Activated CD8-positive, alpha-beta memory T cell treated with anti-CD3 and anti-CD28 coated beads for 1 hour (primary cell): ENCODE measurements around the gene ADGRB3.
"Not testable (repeated sequence)": the region's sequence is repeated elsewhere in the genome, so short reads cannot be mapped to it uniquely, and the experiment has no call there.

Experiments
- DNase-seq, 2 donors: peaks; one replicate each; pipeline ENCODE4 v3.0.0-alpha.2; 2020; ENCODE audit warnings: low read depth in 1 of 2; ENCODE audit errors: extremely low read depth in 1 of 2

The ADGRB3 gene

DNA sequence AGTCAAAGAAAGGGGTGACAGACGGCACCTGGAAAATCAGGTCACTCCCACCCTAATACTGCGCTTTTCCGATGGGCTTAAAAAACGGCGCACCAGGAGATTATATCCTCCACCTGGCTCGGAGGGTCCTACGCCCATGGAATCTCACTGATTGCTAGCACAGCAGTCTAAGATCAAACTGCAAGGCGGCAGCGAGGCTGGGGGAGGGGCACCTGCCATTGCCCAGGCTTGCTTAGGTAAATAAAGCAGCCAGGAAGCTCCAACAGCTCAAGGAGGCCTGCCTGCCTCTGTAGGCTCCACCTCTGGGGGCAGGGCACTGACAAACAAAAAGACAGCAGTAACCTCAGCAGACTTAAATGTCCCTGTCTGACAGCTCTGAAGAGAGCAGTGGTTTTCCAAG, 277.7 kb downstream of the ADGRB3 start:
- not testable (repeated sequence) for DNase-seq

DNA sequence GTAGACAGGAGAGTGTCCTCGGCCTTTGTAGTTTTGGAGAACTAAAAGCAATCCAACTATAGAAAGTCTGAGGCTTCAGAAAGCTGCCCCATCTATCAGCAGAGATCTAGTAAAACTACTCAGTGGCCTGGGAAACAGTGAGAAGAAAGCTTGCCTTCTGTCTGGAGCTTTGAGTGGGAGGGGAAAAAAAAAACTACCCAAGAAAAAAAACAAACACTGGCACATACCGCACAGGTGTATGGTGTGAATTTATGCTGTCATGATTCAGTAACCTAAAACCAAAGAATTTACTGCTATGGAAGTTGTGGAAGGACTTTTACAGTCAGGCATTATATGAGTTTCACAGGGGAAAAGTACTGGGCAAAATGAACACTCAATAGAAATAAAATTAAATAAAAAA, 280.5 kb downstream of the ADGRB3 start:
- DNase-seq, result no peak

DNA sequence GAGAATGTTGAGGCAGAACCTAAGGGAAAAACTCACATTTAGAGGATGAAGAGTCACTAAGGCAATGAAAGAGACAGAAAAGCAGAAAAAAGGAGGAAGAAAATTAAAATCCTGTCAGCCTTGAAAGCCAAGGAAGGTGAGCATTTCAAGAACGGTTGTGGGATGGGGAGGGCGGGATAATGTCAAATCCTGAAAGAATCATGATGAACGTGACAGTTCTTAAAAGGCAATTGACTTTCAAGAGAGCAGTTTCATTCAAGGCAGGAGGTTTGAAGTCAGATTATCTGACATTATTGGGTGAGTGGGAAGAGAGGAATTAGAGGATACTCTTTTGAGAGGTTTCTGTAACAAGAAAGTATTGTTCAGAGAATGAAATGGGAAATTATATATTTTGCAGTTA, 284.5 kb downstream of the ADGRB3 start:
- DNase-seq, result no peak

DNA sequence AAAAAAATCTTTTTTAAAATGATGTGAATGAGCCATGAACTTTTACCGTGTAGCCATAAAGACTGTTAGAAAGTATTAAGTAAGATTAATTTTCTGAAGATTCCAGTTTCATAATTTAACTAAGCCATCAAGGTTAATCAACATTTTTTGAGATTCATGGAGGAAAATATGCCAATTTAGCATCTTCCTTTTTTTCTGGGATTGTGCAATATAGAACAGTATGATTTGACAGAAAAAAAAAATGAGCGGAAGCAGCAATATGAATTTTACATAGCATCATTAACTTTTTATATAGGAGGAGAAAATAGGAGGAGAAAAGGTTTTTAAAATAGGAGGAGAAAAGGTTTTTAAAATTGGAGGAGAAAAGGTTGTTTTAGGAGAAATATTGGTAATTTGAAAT, 306.3 kb downstream of the ADGRB3 start:
- no peak for DNase-seq

DNA sequence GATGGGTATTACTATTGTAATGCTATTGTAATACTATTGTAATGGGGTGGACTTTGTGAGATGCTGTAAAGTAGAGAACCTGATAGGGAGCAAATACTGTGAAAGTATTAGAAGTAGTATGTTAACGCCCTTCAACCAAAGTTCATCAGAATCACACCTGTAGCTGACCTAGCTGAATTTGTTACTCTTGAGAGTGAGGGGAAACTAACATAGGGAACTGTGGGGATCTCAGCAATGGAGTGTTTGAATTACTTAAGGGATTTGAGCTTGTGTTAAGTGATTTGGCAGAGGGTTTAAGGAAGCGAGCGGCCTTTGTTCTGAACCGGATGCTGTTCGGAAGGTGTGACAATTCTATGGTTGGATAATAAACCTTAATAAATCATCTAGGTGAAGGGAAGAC, 312.6 kb downstream of the ADGRB3 start:
- no peak for DNase-seq

DNA sequence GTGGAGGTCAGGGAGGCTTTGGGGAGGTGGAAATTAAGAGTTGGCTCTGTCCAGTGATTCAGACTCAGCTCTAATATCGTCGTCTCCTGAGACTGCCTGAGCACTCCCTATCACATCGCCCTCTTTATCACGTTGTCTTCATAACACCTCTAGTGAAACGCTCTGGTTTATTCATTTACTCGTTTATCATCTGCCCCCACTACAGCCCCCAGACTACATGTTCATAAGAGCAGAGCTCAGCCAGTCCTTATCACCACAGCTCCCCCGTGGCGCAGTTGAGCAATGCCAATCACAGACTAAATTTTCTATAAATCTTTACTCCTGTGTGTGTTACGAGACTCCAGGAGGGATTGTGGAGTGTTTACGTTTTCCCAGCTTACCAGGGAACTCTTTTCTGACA, 316.2 kb downstream of the ADGRB3 start:
- no peak for DNase-seq

DNA sequence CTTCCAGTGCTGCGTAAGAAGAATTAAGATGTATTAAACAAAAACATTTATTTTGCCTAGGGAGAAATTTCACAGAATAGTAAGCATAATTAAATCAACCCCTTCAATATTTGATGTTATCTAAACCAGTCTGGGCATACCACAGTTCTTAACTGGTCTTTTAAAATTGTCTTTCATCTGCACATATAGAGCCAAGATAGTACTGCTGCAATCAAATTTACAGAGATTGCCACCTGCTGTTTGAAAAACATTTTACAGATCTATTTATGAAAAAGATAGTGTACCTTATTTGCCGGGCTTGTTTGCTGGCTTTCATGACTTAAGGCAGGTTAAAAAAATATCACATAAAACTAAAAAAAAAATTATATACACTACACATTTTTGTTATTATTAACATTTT, 323.2 kb downstream of the ADGRB3 start:
- no peak for DNase-seq

DNA sequence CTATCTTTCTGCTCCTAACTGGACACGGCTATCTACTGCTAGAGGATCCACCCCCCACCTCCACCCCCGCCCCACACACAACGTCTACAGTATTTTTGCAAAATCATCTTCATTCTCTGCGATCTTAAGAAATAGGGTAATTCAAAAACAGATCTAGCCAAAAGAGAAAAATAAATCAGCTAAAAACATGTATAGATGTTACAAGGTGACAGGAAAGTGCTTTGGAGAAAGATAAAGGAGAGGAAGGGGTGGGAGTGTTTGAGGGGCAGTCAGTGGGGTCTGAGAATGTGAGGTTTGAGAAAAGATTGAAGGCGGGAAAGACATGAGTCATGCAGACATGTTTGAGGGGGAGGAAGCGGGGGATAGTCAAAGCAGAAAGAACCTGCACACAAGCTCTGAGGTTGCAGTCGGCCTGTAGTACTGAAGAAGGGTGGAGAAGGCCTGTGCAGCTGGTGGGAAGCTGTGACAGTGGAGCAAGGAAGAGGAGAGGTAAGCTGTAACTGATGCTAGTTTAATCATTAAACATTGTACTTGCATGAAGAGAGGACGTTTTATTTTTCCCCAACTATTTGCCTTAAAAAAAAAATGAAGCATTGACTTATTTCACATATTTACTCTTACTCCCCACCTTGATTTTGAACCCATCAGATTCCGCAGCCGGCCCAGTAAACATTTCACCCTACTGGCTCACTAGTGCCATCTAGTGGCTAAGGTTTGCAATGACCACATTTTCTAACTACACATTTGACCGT, 332.6 kb downstream of the ADGRB3 start:
- peak in 1 of 2 donors; percentile 6 for DNase-seq

DNA sequence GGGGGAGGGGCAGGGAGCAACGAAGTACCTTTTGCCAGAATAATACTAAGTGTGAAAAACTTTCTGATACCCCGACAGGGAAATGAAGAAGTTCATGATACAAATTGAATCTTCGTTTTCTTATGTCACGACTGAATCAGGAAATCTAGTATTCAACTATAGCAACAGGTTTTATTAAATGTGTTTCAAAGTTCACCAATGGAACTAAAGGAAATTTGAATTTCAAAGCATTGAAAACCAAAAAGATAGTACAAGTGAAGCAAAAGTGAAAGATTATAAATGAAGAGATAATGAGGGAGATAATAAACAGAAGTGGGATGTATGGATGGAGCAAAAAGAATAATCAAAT, 333.2 kb downstream of the ADGRB3 start:
- no peak for DNase-seq

DNA sequence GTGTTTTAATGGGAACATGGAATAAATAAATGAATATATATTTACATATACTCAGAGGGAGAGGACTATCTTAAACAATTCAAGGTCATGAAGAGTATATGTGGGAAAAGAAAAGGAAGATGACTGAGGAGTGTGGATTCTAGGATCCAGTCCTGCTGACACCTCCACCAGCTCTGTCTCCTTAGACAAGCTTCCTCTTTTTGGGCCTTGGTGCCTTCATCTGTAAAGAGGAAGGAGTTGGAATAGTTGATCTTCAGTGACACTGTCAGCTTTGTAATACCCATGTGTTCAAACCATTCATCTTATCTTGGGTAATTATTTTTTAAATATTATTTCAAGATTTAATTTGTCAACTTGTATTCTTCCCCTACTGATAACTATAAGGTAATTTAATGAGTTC, 338.0 kb downstream of the ADGRB3 start:
- DNase-seq, result no peak

DNA sequence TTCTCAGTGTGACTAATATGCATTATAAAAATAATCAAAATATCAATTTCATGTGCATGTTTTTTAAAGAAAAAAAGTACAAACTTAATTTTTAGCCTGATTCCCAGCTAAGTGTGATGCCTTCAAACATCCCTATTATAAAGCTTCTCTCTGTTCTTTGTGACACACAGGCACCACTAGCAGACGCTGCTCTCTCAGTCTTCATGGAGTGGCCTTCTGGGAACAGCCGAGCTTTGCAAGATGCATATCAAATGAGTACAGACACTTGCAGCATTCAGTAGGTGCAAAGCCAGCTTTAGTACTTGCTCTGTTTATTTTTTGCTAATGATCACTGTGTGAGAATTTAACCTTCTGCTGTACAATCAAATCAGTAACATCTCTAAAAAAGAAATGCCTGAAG, 340.0 kb downstream of the ADGRB3 start:
- no peak for DNase-seq

DNA sequence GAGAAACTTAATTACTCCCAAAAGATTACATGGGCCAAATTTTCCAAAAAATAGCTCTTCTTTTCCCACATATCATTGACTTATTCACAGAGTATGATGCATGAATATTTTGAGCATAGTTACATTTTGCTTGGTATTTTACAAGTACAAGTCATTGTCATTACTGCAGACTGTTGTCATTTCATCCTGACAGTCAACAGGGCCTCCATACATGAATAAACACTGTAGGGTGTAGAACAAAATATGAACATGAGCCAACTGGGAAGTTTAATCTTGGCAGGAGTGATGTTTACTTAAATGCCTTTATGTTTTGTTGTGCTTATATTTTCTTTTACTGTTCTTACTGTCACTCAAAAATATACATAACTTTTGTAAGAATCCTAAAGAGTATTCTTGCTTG, 340.7 kb downstream of the ADGRB3 start:
- DNase-seq, result no peak

DNA sequence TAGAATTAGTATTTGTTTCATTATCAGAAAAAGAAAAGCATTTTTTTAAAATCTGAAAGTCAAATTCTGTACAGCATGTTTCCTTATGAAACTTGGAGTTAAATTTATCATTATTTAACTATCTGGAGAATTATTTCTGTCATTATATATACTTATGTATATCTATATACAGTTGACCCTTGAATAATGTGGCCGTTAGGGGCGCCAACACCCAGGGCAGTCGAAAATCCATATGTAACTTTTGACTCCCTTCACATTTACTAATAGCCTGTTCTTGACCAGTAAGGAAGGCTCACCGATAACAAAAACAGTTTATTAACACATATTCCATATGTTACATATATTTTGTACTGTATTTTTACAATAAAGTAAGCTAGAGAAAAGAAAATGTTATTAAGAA, 341.2 kb downstream of the ADGRB3 start:
- no peak for DNase-seq

DNA sequence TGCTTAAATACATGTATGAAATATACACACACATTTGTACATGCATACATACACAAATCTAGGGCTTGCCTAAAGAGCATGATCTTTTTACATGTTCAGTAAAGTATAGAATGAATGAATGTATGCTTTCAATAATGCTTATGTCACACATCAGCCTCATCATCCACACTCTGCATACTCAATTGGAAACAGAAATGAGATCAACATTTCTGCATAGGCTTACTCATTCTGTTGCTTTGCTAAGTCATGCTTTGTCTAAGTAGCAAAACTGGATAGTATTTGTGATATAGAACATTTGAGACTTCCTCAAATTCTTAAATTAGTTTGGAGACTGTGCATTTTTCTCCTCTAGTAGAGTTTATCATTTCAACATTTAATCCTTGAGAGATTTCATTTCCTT, 343.3 kb downstream of the ADGRB3 start:
- no peak for DNase-seq

DNA sequence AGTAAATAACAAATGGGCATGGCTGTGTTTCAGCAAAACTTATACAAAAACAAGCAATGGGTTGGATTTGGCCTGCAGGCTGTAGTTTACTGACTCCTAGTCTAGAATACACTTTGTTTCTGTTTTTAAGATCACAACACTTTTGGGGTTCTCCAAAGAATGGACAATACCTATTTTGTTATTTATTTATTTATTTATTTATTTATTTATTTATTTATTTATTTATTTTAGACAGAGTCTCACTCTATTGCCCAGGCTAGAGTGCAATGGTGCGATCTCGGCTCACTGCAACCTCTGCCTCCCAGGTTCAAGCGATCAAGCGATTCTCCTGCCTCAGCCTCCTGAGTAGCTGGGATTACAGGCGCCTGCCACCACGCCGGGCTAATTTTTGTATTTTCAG, 346.6 kb downstream of the ADGRB3 start:
- not testable (repeated sequence) for DNase-seq

DNA sequence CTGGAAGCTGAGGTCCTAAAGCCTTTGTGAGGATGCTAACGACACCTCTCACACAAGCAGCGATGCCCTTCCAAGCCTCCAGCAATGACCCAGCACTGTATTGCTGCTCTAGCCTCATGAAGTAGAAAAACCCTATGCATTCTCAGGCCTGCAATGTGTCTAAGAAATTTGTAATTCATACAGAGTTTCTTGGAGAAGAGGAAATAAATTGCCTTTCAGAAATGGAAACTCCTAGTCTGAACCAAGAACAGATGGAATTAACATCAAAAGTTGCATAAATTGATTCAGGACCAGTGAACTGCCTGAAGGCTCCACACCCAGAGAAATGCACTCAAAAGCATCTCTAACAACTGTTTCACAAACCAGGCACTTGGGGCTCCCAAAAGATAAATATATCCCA, 353.6 kb downstream of the ADGRB3 start:
- no peak for DNase-seq

DNA sequence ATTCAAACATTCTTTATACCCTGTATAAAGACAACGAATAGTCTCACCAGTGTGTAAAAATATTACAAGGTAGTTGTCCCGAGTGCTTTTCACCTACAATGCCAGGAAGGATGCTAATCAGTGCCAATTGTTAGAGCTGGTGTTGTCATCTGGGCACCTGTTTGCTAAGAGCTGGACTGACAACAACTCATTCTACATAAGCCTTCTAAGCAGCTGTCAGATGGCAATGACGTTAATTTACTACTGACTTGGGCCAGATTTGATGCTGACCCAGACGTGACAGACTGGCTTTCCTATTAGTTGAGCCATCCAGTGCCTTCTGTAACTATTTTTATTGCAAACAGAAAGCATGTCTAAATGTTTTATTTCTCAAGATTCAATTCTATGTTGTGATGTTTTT, 355.2 kb downstream of the ADGRB3 start:
- no peak for DNase-seq

DNA sequence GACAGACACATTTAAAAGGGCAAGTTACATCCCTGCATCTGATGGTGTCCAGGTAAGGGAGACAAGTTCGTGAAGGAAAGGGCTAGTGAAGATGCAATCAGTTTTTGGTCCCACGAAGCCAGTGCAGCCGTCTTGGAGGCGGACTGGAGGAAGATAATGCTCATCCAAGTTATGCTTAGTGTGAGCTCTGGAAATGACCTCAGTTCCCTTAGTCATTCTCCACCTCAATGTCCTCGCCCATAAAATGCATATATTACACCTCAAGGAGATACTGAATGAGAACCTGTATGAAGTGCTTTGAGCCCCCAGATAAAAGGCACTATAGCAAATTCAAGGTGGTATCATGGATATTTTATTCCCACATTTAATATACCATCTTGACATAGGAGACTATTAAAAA, 358.8 kb downstream of the ADGRB3 start:
- DNase-seq, result no peak

DNA sequence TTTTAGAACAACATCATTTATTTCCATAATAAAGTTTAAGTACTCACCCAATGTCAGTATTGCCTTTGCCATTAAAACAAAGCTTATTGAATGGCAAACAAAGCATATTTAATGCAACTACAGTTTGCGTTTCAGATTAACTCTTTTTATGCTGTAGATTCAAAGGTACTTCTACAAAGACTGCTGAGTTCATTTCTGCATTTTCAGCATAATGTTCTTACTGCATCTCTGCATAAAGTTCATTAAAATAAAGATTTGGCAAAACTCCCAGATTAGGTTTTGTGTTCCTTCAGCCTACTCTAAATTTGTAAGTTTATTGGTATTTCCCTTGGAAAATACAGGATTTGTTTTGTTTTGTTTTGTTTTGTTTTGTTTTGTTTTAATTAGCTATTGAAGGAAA, 359.4 kb downstream of the ADGRB3 start:
- DNase-seq, result no peak

DNA sequence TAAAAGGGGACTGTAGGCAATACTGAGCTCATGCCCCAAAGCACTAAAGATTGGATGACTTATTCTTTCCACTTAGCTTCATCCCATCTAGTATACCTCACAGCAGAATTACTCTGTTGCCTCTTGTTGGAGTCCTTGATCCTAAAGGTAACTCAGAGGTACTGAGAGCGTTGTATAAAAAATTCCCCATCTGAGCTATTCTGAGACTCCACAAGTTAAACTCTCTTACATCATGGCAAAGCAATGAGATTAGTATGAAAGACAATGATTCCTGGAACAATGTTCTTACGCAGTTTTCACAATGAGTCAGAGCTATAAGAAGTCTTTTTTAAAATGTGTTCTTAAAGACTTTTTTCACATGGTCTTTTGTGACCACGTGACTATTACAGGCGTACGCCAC, 370.1 kb downstream of the ADGRB3 start:
- no peak for DNase-seq

DNA sequence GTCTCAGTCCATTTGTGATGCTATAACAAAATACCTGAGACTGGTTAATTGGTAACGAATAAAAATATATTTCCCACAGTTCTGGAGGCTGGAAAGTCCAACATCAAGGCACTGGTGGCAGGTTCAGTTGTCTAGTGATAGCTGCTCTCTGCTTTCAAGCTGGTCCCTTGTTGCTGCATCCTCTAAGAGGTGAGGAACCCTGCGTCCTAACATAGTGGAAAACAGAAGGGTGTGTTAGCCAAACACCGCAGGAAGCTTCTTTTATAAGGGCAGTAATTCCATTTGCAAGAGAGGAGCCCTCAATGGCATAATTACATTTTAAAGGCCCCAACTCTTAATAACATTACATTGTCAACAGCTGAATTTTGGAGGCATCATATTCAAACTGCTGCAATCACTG, 372.7 kb downstream of the ADGRB3 start:
- no peak for DNase-seq

DNA sequence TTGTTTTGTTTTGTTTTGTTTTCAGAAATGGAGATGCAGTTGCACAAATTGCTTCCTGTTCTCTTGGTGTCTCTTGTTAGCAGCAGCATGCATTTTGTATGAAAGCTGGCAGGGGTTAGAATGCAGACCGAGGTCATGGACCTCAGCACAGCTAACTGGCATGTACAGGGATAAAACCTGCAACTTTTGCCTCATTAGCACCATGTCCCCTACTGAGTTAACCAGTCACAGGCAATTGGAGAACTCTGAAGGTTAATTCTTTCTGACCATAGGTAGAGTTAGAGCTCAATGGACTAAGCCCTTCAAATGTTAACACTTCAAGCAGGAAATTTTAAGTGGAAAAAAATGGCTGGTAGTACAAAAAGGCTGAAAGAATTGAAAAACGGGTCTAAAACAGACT, 377.1 kb downstream of the ADGRB3 start:
- no peak for DNase-seq

DNA sequence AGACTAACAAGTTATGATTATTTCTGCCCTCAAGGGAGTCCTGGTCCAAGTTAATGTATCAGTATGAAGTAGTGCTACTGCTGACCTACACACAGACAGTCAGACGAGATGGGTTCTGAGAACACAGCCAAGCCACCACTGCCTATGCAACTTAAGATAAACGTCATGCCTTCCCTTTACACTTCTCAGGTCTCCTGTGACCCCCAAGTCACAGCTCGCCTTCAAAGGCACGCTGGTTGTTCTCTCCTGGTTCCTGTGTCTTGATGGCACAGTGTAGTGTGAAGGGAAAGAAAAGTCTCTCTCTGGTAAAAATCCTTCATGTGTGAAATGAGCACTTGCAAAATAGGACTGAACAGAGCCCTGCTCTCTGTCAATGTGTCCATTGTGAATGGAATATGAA, 377.8 kb downstream of the ADGRB3 start:
- no peak for DNase-seq
